Prostate gland (tissue), 2 donors: ENCODE measurements around the gene PIGM.

Experiments used
- CTCF ChIP-seq, 4 experiments: fragments of 200-600 bp in 2 of 4; fragments of 450-650 bp in 2 of 4; sonication (generic) in 2 of 4; IDR thresholded peaks; 1 replicate in 3 of 4; 2 replicates in 1 of 4; pipeline ENCODE4 v1.5.1; 2016 to 2019; ENCODE audit warnings: antibody characterized with exemption in 4 of 4, mild to moderate bottlenecking in 2 of 4, moderate library complexity in 2 of 4
- POLR2A ChIP-seq: fragments of 450-650 bp; IDR thresholded peaks from one replicate; pipeline ENCODE4 v1.6.1; 2016; ENCODE audit warnings: antibody characterized with exemption, mild to moderate bottlenecking
- POLR2AphosphoS5 ChIP-seq: sonication (generic); formaldehyde crosslinking; IDR thresholded peaks from one replicate; pipeline ENCODE4 v1.6.1; 2017; ENCODE audit warnings: antibody characterized with exemption

- TF ChIP-seq POLR2AphosphoS5: no peak
- TF ChIP-seq CTCF (IDR thresholded peaks at IDR 0.05): no peak
- TF ChIP-seq POLR2A: no peak
Measured at GRCh38 chr1:160005070-160005469, 26.7 kb downstream of the PIGM start.
